HCT116 (cell line): ENCODE results near the gene TPRKB. TPM values are rescaled to one million over a fixed set of nuclear protein-coding genes. Genes with fewer than 3 reads are reported as not detected.

Experiments
- ATAC-seq: fragments of 200-7000 bp; cut with Tn5 transposase; 2 replicates; pipeline ENCODE4 v1.9.1; 2020; ENCODE audit warnings: mild to moderate bottlenecking, moderate library complexity
- BruUV-seq: library from RNA; stranded (reverse); fragments of 400-500 nt; replicated peaks from 2 replicates; lab custom pipeline; 2021; lab: Mats Ljungman, UMichigan
- CTCF ChIA-PET: fragments of 300-600 bp; sonication (Branson Sonifier 250); formaldehyde crosslinking; loops from one replicate; lab custom pipeline; 2021; ENCODE audit warnings: antibody characterized with exemption; lab: Charles Lee
- POLR2A ChIA-PET: fragments of 300-600, 350-600 bp; sonication (Branson Sonifier 250); formaldehyde crosslinking; loops from one replicate; lab custom pipeline; 2021; ENCODE audit warnings: antibody characterized with exemption; lab: Charles Lee
- RAD21 ChIA-PET, 2 experiments: fragments of 300-600 bp; sonication (Branson Sonifier 250); formaldehyde crosslinking; loops; one replicate each; lab custom pipeline; 2023; ENCODE audit warnings: low total read pairs in 2 of 2; ENCODE audit not compliant: uncharacterized antibody in 2 of 2, unreplicated experiment in 2 of 2, low non-redundant PET in 1 of 2; lab: Charles Lee
- DNase-seq: peaks from one replicate; pipeline ENCODE4 v3.0.0-alpha.2; 2010; ENCODE audit warnings: low read depth, low spot score
- H2AFZ ChIP-seq: fragments of 200-600 bp; shearing (Covaris generic), sonication (generic); 2 replicates; pipeline ENCODE4 v1.6.1; 2017; ENCODE audit warnings: low read depth, mixed run types, mixed read lengths, antibody characterized with exemption, low read length; ENCODE audit not compliant: poor library complexity, severe bottlenecking
- H3K27ac ChIP-seq: 2 replicates; pipeline ENCODE4 v1.5.1; 2012; ENCODE audit warnings: low read depth, low read length
- H3K27me3 ChIP-seq: fragments of 200-600 bp; sonication (generic); 2 replicates; pipeline ENCODE4 v1.6.1; 2016; ENCODE audit warnings: mixed run types, low read length, mixed read lengths; ENCODE audit not compliant: insufficient read depth
- H3K36me3 ChIP-seq, 2 experiments: fragments of 200-500 bp in 1 of 2; fragments of 200-600 bp in 1 of 2; sonication (Bioruptor generic) in 1 of 2; sonication (generic) in 1 of 2; 2 replicates each; pipeline versions ENCODE4 v1.5.1 to v1.6.1; 2014 to 2016; ENCODE audit warnings: low read length in 2 of 2, inconsistent platforms in 1 of 2, mixed read lengths in 1 of 2, mixed run types in 1 of 2; ENCODE audit not compliant: insufficient read depth in 2 of 2, control insufficient read depth in 1 of 2
- H3K4me1 ChIP-seq, 2 experiments: fragments of 200-600 bp in 1 of 2; sonication (generic) in 1 of 2; 2 replicates each; pipeline versions ENCODE4 v1.5.1 to v1.6.1; 2012 to 2017; ENCODE audit warnings: low read length in 2 of 2, inconsistent platforms in 1 of 2, mild to moderate bottlenecking in 1 of 2, mixed read lengths in 1 of 2, mixed run types in 1 of 2, moderate library complexity in 1 of 2; ENCODE audit not compliant: insufficient read depth in 2 of 2, control insufficient read depth in 1 of 2
- H3K4me2 ChIP-seq: fragments of 200-600 bp; sonication (generic); 2 replicates; pipeline ENCODE4 v1.6.1; 2017; ENCODE audit warnings: mixed run types, low read length, mixed read lengths
- H3K4me3 ChIP-seq, 2 experiments: fragments of 200-600 bp in 1 of 2; sonication (generic) in 1 of 2; replicated peaks in 1 of 2; 2 replicates each; pipeline ENCODE4 v1.5.1; 2011 to 2016; ENCODE audit warnings: low read length in 2 of 2, control low read depth in 1 of 2, low read depth in 1 of 2, mild to moderate bottlenecking in 1 of 2, mixed read lengths in 1 of 2, mixed run types in 1 of 2
- H3K79me2 ChIP-seq: fragments of 200-600 bp; sonication (generic); 2 replicates; pipeline ENCODE4 v1.6.1; 2017; ENCODE audit warnings: mild to moderate bottlenecking, mixed run types, low read length, moderate library complexity, mixed read lengths; ENCODE audit not compliant: insufficient read depth
- H3K9ac ChIP-seq: fragments of 200-600 bp; sonication (generic); 2 replicates; pipeline ENCODE4 v1.6.1; 2016; ENCODE audit warnings: low read length, mixed read lengths
- H3K9me2 ChIP-seq: fragments of 200-600 bp; sonication (generic), shearing (Covaris generic); 2 replicates; pipeline ENCODE4 v1.6.1; 2017; ENCODE audit warnings: mixed run types, mild to moderate bottlenecking, moderate library complexity; ENCODE audit not compliant: insufficient read depth
- H3K9me3 ChIP-seq, 2 experiments: fragments of 200-500 bp in 1 of 2; fragments of 200-600 bp in 1 of 2; sonication (Bioruptor generic) in 1 of 2; sonication (generic) in 1 of 2; 2 replicates each; pipeline ENCODE4 v1.6.1; 2014 to 2017; ENCODE audit warnings: low read length in 2 of 2, mixed read lengths in 2 of 2, inconsistent platforms in 1 of 2, low read depth in 1 of 2, mild to moderate bottlenecking in 1 of 2, mixed run types in 1 of 2, moderate library complexity in 1 of 2; ENCODE audit not compliant: control insufficient read depth in 1 of 2, insufficient read depth in 1 of 2
- H4K20me1 ChIP-seq: fragments of 200-600 bp; sonication (generic), shearing (Covaris generic); 2 replicates; pipeline ENCODE4 v1.6.1; 2017; ENCODE audit warnings: mixed run types, mild to moderate bottlenecking, moderate library complexity; ENCODE audit not compliant: insufficient read depth
- CTCF ChIP-seq, 3 experiments: fragments of 200-600 bp in 1 of 3; sonication (generic) in 1 of 3; IDR thresholded peaks in 2 of 3; conservative IDR thresholded peaks in 1 of 3; 2 replicates each; pipeline ENCODE4 v1.5.1; 2012 to 2017; ENCODE audit warnings: low read depth in 2 of 3, low read length in 2 of 3, antibody characterized with exemption in 1 of 3, borderline replicate concordance in 1 of 3, control low read depth in 1 of 3, mild to moderate bottlenecking in 1 of 3, mixed read lengths in 1 of 3, mixed run types in 1 of 3, moderate library complexity in 1 of 3; ENCODE audit not compliant: insufficient read depth in 1 of 3
- ELF1 ChIP-seq: IDR thresholded peaks from 2 replicates; pipeline ENCODE4 v1.6.1; 2012; ENCODE audit warnings: low read depth, borderline replicate concordance
- EZH2phosphoT487 ChIP-seq: fragments of 200-600 bp; IDR thresholded peaks from 2 replicates; pipeline ENCODE4 v1.6.1; 2018; ENCODE audit warnings: antibody characterized with exemption, borderline replicate concordance
- RAD21 ChIP-seq: IDR thresholded peaks from 2 replicates; pipeline ENCODE4 v1.6.1; 2012; ENCODE audit warnings: low read depth, mild to moderate bottlenecking
- SP1 ChIP-seq: IDR thresholded peaks from 2 replicates; pipeline ENCODE4 v1.6.1; 2012; ENCODE audit warnings: low read depth
- SRF ChIP-seq: IDR thresholded peaks from 2 replicates; pipeline ENCODE4 v1.6.1; 2012; ENCODE audit warnings: low read depth
- intact Hi-C: fragments of 100-400 bp; cut with micrococcal nuclease; formaldehyde crosslinking; loops from 2 replicates; pipeline ENCODE4 v1.10.0; 2022
- total RNA-seq: library from RNA; stranded (reverse); gene quantifications from one replicate; pipeline ENCODE4 v1.2.1, GENCODE V29; 2021; ENCODE audit not compliant: unreplicated experiment
- TF ChIP-seq, protein P1 (sequence below): IDR thresholded peaks from 2 replicates; pipeline ENCODE4 v1.6.1; 2012; ENCODE audit warnings: low read depth

Gene TPRKB
- total RNA-seq, 1 experiment from 2014 or later: 42.5 TPM

GRCh38 chr2:73699437-73699836 is 37.7 kb downstream of the TPRKB start:
- Histone ChIP-seq H3K4me3 (no peak overlapping the region), H3K9me3 (0 out of 4 replicates have a peak, but pooled peaks cover 0 to 3% of the 10 kb centered on the region in 2 experiments), H3K27me3 (no peaks in the 10 kb centered on the region), H3K4me2 (no peak overlapping the region), H3K9ac (no peak overlapping the region), H2AFZ (no peak overlapping the region), H3K27ac (no peak overlapping the region), H3K4me1 (no peaks in the 10 kb centered on the region), H4K20me1 (no peaks in the 10 kb centered on the region), H3K79me2 (no peaks in the 10 kb centered on the region), H3K36me3 (no peaks in the 10 kb centered on the region), H3K9me2 (no peaks in the 10 kb centered on the region)
- POLR2A ChIA-PET: no interaction called here
- CTCF ChIA-PET: no interaction called here
- intact Hi-C loops: no loop called here
- TF ChIP-seq ELF1 (no peak), EZH2phosphoT487 (no peak), SP1 (no peak)
- TF ChIP-seq, protein P1, sequence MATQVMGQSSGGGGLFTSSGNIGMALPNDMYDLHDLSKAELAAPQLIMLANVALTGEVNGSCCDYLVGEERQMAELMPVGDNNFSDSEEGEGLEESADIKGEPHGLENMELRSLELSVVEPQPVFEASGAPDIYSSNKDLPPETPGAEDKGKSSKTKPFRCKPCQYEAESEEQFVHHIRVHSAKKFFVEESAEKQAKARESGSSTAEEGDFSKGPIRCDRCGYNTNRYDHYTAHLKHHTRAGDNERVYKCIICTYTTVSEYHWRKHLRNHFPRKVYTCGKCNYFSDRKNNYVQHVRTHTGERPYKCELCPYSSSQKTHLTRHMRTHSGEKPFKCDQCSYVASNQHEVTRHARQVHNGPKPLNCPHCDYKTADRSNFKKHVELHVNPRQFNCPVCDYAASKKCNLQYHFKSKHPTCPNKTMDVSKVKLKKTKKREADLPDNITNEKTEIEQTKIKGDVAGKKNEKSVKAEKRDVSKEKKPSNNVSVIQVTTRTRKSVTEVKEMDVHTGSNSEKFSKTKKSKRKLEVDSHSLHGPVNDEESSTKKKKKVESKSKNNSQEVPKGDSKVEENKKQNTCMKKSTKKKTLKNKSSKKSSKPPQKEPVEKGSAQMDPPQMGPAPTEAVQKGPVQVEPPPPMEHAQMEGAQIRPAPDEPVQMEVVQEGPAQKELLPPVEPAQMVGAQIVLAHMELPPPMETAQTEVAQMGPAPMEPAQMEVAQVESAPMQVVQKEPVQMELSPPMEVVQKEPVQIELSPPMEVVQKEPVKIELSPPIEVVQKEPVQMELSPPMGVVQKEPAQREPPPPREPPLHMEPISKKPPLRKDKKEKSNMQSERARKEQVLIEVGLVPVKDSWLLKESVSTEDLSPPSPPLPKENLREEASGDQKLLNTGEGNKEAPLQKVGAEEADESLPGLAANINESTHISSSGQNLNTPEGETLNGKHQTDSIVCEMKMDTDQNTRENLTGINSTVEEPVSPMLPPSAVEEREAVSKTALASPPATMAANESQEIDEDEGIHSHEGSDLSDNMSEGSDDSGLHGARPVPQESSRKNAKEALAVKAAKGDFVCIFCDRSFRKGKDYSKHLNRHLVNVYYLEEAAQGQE: peak; percentile 28; the same call in 1 of the 2 replicates
- no TSS peak for BruUV-seq
- DNase-seq: no peak
- ATAC-seq: no peak
- RAD21 ChIA-PET: no interaction called here

DNA sequence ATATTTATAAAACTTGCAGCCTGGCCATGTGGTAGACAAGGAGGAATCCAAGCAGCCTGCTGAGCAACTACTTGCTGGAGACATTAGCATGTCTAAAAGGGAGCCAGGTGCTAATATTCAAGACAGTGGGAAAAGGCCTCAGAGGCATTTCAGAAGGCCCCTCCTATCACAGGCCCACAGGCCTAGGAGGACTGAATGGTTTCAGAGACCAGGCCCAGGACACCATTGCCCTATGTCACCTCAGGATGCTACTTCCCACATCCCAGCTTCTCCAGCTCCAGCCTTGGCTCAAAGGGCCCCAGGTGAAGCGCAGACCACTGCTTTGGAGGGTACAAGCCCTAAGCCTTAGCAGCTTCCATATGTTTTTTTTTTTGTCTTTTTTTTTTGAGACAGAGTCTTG is 39.0 kb downstream of the TPRKB start:
- H3K9ac ChIP-seq: no peak overlapping the region
- TF ChIP-seq, protein P1: no peak
- TF ChIP-seq RAD21: no peak
- no peak for TF ChIP-seq SRF
- TF ChIP-seq CTCF (IDR thresholded peaks at IDR 0.05 in 2 of 3, conservative IDR thresholded peaks at IDR 0.05 in 1 of 3; ENCODE audit: borderline replicate concordance in 1 of 3, insufficient read depth in 1 of 3, low read depth in 2 of 3, low read length in 2 of 3): no peak
- TF ChIP-seq EZH2phosphoT487: no peak
- H3K4me2 ChIP-seq: no peak overlapping the region
- H3K4me1 ChIP-seq: no peaks in the 10 kb centered on the region
- no peaks in the 10 kb centered on the region for H3K27me3 ChIP-seq
- no peak overlapping the region for H2AFZ ChIP-seq
- H3K9me2 ChIP-seq: no peaks in the 10 kb centered on the region
- ATAC-seq (no peak), DNase-seq (no peak)
- intact Hi-C loops: no loop called here
- BruUV-seq: no TSS peak
- H3K27ac ChIP-seq: no peak overlapping the region
- H3K79me2 ChIP-seq: no peaks in the 10 kb centered on the region
- CTCF ChIA-PET: no interaction called here
- no peaks in the 10 kb centered on the region for H4K20me1 ChIP-seq
- no peaks in the 10 kb centered on the region for H3K36me3 ChIP-seq
- H3K9me3 ChIP-seq: 0 out of 4 replicates have a peak, but pooled peaks cover 0 to 3% of the 10 kb centered on the region in 2 experiments
- H3K4me3 ChIP-seq: no peak overlapping the region
- RAD21 ChIA-PET: no interaction called here
- POLR2A ChIA-PET: no interaction called here
